ENCODE results near the gene CFAP157.
A peak's percentile ranks its signal among the peaks of the same experiment; 100 is the strongest.

The CFAP157 gene

DNA sequence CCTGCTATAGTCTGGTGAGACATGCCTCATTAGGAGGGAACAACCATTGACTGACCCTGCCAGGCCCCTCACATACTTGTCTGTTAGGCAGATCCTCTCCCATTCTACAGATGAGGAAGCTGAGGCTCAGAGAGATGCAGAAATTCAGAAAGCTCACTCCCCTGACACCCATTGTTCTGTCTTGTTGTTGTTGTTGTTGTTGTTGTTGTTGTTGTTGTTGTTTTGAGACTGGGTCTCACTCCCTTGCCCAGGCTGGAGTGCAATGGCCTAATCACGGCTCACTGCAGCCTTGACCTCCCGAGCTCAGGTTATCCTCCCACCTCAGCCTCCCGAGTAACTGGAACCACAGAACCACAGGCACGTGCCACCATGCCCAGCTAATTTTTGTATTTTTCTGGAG lies 13.1 kb upstream of the CFAP157 start:
- DNase-seq: no peak

DNA sequence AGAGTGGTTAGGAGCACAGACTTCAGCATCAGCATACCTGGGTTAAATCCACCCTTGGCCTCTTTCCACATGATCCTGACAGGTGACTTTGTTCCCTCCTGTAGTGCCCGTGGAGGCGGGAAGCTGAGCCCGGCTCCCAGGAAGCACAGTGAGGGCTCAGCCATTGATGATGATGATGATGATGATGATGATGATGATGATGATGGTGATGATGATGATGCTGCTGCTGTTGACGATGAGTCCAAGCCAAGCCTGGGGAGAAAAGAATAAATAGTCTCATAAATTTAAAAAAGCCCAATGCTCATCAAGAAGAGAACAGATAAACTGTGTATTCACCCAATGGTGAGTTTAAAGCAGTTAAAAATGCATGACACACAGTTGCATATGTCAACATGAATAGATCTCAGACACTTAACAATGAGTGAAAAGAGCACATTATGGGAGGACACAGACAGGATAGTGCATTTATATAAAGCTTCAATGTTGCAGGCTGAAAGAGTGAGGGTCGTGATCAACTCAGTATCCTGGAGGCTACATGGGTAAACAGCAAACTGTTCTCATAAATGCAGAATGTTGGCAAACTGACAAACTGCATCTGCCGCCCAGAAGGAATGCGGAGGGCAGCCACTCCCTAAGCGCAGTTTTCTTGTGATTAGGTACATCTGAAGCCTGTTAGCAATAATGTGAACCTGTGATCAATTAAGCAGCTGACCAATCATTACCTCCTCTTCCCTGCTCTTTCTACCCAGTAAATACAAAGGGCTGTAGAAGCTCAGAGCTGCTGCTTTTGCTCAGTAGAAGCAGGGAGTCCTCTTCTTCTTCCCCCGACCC lies 11.7 kb upstream of the CFAP157 start:
- no peak for DNase-seq

DNA sequence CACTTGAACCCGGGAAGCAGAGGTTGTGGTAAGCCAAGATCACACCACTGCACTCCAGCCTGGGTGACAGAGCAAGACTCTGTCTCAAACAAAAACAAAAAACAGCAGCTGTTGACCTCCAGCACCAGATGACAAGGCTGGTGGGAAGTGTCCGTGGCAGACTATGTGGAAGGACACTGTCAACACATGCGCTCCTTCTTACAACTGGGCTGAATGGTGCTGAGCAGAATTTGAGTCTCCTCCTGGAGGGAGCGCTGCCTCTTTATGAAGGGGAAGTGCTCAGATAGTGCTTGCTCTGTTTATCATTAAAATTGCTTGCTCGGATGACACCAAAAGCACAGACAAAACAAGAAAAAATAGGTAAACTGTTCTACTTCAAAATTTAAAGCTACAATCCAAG lies 9.2 kb upstream of the CFAP157 start:
- no peak for DNase-seq

DNA sequence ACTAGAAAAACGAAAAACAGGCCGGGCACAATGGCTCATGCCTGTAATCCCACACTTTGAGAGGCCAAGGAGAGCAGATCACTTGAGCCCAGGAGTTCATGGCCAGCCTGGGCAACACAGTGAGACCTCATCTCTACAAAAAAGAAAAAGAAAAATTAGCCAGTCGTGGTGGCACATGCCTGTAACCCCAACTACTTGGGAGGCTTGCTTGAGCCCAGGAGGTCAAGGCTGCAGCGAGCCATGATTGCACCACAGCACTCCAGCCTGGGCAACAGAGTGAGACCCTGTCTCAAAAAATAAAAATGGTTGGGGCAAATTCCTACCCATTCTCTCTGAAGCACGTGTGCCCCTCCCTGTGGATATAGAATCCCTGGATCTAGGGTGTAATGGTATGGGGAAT lies 8.4 kb upstream of the CFAP157 start:
- DNase-seq: no peak

DNA sequence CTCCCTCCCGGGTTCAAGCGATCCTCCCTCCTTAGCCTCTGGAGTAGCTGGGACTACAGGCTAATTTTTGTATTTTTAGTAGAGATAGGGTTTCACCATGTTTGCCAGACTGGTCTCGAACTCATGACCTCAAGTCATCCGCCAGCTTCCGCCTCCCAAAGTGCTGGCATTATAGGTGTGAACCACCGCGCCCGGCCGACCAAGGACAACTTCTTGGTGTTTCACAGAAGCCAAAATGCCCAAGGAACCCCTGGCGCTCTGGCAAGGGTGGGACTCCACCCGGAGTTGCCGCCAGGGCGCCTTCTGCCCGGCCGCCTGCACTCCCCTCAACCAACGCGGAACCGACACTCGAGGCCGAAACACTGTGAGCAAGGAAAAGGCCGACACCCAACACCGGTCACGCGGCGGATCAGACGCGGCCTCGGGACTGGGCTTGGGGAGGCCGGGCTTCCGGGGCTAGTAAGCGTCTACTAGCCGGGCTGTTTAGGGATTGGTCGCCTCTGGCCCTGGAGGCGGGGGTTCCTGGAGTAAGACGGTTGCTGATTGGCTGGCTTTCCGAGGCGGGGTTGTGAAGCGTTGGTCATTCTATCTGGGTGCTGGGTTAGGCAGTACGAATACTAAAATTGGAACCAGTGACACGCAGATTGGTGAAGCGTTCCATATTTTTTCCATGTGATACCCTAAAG lies 7.7 kb upstream of the CFAP157 start:
- peak; percentile 69 for DNase-seq

DNA sequence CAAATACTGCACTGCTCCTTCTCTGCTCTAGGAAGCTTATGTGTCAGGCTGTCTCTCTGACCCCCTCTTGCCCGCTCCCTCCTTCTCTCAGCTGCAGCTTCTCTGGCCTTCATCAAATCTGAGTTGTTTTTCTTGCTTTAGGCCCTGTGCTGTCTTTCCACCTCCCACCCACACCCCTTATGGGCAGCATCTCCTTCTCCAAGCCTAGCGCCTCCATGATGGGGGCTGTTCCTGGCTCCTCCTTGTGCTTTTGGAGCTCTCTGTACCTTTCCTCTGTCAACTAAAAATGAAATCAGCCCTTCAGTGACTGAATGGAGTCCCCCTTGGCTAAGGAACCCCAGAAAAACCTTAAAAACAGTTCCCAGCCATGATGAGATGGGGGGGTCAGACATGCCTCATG lies 6.6 kb upstream of the CFAP157 start:
- DNase-seq: no peak

DNA sequence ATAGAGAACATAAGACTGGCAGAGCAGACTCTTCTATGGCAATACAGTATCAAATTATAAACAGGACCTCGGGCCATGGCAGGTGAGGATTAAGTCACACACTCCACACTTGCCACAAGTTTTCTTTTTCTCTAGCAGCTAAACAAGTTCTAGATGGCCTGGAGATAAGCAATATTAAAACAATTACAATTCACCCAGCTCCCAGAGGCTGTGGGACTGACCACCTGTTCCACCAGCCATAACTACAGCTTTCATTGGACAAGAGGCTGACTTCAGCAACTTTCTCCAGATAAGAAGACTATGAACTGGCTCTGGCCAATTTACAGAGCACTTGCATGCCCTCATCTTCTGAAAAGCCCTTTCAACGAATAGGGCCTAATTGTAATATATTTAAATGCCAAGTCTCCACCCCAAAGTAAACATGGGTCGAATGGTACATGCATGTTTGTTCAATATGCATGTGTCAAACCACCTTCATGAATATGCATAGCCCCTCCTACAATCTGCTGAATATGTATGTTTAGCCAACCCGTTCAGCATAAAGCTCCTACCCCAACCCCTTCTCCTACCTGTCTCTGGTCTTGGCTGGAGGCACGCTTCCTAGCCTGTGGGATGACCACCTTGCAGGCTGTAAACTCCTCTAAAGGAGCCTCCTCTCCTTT lies 6.1 kb upstream of the CFAP157 start:
- no peak for DNase-seq

DNA sequence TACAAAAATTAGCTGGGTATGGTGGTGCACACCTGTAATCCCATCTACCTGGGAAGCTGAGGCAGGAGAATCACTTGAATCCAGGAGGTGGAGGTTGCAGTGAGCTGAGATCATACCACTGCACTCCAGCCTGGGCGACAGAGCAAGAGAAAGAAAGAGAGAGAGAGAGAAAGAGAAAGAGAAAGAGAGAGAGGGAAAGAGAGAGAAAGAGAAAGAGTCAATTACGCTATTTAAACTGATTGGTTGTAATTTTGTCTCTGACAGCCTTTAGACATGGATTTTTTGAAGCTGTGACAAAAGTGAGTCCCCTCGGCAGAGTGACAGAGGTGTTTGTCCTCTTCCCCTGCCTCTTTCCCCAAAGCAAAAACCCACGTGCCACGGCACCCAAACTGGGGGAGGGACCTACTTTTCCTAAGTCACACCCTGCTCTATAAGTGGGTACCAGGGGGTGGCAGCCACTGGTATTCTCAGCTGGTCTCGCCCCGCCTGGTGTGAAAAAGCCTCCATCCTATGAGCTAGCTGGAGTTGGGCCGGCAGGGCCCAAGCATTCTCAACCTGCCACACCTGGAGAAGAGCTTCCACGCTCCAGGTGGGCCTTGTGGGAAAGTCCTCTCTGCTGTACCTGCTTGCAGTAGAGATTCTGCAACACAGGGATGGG lies 3.4 kb upstream of the CFAP157 start:
- DNase-seq: no peak

DNA sequence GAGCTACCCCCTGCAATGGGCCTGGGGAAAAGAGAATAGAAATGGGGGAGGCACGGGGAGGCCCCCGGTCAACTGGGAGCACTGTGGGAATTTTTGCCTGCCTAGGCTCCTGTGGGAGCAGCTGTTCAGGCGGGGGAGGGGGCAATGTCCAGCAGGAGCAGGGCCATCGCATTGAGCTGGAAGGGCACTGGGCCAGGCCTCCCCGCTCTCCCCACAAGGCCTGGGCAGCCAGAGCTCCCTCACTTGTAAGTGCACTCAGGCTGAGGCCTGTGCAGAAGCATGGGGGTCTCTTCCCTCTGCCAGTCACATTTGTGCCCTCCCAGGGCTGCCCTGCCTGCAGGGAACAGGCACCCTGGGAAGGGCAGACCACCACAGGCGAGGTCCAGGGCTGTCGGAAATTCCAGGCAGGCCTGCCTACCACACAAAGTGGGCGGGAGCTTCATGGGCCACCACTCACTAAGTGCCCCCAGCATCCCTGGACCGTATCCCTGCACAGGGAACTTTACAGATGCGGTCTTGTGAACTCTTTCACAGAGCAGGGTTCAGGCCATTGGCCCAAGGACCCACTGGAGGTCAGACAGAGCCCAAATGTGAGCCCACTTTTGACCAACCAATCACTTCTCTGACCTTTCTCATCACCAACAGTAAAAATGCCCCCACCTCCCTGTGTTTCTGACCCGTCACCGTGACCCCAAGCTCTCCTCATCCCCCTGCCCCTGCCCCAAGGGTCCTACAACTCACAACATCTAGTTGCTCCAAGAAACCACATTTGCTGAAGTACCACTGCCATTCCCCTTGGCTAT lies 1.0 kb upstream of the CFAP157 start:
- DNase-seq: no peak

DNA sequence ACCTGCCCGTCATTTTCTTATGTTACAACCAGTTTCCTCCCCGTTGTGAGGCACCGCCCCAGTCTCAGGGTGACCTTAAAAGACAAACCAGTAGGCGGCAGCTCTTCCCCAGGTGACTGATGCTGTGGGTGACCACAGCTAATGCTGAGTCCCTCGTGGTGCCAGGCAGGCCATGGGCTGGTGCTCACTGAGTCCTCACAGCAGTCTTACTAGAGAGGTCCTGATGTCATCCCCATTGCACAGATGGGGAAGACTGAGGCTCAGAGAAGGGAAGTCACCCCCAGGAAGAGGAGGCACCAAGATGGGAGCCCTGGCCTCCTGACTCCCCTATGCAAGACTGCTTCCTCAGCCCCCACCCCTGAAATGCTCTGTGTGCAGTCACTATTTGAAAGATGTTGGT lies 978 bp downstream of the CFAP157 start:
- DNase-seq: no peak

DNA sequence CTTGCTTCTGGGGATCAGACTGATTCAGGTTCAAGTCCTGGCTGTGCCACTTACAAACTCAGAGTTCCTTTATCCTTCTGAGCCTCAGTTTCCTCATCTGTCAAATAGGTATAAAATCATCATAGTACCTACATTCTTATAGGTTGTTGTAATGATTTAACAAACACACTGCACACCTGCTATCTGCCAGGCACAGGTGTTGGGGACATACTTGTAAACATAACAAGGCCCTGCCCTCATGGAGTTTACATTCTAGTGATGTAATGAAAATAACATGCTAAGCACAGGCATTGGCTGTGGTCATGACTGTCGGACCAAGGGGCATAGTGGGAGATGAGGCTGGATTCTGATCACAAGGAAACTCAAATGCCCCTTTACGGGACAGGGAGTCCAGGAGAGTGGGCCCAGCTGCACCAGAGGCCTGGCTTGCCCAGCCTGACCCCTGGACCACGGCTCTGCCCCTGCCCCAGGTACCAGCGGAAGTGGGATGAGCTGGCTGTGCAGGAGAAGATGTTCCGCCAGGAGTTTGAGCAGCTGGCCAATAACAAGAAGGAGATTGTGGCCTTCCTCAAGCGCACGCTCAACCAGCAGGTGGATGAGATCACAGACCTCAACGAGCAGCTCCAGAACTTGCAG lies 2.3 kb downstream of the CFAP157 start:
- DNase-seq: no peak

DNA sequence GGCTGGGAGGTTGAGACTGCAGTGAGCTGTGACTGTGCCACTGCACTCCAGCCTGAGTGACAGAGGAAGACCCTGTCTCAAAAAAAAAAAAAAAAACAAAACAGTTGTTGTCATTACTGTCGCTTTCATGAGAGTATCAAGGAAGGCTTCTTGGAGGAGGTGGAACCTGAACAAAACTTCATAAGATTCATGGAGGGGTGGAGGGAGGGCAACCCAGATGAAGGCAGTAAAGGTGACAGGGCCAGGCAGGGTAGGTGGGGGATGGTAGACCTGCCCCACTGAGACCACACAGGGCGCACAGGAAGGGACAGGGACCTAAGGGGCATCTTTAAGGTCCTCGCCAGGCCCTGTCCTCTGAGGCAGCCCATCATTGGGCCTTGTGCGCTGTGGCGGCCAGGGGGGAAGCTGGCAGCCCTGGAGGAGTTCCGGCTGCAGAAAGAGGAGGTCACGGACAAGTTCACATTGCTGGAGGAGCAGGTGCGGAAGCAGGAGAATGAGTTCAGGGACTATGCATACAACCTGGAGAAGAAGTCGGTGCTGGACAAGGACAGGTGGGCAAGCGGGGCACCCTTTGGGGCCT lies 3.5 kb downstream of the CFAP157 start:
- no peak for DNase-seq

DNA sequence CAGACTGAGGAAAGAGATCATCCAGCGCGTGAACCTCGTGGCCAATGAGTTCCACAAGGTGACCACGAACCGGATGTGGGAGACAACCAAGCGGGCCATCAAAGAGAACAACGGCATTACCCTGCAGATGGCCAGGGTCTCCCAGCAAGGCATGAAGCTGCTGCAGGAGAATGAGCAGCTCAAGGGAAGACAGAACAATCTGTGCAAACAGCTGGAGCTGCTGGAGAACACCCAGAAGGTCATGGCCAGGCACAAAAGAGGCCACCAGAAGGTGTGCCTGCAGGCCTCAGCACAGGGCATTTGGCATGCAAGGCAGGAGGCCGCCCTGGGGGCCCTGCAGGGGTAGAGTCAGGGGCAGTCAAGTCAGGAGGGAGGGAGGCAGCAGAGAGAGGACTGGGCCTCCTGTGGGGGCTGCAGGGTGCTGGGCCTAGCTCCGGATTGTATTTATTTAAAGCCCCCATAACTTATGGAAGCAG lies 4.5 kb downstream of the CFAP157 start:
- DNase-seq: no peak

DNA sequence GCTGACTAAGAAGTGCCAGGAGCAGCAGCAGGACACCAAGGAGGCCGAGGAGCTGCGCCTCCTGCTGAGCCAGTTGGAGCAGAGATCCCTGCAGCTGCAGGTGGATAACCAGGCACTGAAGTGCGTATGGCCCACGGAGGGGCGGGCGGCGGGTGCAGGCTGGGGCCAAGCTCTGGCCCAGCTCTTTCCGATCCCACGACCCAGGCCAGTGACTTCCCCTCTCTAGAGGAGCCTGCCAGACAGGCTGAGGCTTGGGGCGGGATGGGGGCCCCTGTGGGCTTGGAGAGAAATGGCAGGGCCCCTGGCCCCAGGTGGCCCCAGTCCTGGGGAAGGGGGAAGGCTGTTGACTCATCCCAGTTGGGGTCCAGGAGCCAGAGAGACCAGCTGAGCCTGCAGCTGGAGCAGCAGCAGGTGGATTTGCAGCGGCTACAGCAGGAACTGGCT lies 5.1 kb downstream of the CFAP157 start:
- no peak for DNase-seq

DNA sequence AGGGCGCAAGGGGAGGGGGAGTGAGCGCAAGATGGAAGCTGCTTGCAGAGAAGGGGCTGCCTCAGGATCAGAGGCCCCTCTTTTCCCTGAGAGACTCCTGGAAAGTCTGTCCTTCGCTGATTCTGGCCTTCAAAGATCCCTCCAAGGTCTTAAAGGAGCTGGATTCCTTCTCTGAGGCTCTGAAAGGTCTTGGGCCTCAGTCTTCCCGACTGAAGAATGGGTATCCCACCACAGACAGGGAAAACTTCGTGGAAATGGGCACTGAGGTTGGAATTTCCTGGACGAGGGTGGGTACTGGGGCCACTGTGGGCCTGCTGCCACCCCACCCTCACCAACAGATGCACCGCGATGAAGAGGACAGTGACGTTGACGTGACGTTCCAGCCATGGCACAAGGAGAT lies 5.6 kb downstream of the CFAP157 start:
- DNase-seq: no peak

DNA sequence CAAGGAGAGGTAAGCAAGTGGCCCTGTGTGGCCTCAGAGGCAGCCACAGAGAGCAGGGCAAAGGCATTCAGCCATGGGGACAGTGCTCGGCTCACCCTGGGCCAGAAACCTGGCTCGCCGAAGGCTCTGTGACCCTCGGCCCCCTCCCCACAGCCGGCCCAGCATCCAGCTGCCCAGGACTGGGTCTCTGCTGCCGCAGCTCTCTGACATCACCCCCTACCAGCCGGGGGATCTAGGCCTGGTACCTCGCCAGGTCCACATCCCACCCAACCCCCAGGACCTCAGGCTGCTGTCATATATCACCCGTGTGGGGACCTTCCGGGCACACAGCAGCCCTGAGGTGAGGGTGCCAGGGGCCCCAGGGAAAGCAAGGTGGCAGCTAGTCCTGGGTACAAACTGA lies 6.1 kb downstream of the CFAP157 start:
- no peak for DNase-seq

DNA sequence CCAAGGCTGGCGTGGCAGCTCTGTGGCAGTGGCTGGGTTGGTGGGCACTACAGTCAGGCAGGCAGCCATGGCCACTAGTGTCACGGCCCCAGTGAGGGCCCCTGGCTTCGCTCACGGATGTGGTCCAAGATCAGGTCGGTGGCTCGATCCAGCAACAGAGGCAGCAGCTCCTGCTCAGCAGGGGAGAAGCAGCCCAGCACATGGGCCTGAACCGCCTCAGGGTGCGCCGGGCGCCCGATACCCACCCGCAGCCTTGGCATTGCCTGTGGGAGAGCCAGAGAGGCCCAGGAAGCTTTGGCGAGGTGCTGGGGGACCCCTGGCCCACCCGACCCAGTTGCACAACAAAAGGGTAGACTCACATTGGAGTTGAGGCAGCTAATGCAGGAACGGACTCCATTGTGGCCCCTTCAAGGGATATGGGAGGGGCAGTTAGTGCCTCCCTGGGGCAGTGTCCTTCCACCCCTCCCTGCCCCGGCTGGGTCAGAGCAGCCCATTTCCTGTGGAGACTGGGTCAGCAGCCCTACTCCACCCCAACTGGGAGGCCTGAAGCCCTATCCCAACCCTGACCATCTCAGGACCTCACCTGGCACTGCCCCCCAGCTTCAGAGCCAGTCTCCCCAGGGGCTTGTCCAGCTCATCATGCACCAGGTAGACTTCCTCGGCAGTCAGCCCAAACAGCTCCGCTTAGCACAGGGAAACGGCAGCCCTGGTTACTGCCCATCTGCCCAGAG lies 7.4 kb downstream of the CFAP157 start:
- no peak for DNase-seq

DNA sequence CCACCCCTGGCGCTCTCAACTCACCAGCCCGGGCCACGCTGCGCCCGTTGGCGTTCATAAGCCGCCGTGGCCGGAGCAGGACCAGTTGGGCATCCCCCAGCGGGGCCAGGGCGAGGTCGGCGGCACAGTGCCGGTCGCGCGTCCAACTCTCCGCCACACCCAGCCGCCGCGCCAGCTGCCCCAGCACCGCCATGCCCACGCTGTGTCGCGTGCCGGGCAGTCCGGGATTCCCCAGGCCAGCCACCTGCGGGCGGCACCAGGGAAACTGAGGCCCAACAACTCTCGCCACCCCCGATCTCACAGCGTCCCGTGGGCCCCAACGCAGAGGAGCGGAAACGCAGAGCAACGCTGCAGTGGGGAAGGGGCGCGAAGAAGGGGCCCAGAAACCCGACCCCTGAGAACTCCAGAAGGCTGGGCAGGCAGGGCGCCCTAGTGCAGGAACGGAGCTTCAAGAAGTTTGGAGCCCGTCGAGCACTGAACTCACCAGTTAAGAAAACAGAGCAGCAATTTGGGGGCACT lies 8.2 kb downstream of the CFAP157 start:
- DNase-seq: no peak

DNA sequence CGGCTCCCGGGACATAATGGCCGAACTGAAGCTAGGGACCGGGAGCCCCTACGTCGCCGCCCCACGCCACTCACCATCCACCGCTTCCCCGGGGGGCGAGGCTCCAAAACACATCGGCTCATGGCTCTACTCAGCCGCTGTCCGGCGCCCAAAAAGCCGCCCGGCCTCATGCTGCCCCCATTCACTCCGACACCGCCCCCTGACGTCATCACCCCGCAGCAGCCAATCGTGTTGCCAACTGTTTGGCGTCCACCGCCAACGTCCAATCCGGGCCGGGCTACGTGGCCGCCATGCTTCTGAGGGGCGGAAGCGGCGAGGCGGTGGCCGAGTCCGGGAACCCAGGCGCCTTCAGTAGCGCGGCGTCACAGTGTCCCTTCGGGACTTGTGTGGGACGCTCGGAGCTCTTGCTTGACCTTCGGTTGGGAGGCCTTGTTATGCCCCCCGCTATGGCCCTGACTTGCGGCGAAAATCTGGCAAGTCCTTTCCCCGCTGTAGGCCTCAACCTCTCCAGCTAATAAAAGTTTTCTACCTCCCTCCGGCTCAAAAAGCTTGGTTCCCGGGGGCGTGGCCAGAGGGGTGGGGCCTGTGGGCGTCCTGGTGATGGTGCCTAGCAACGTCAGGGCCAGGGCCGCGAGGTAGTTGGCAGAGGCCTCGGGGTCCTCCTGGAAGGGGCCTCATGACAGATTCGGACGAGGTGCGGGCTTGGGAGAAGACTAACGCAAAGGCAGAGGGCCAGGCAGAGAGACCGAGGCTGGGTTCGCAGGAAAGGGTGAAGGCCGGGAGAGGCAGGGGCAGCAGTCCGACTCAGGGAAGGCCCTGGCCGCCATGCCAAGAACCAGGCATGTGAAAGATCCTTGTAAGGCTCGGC lies 8.9 kb downstream of the CFAP157 start, which contains the start of the genes PTRH1 and TTC16:
TSS of gene PTRH1 (minus strand) at position 194 of the 868 bp plus-strand sequence. CDS start at position 170, 24 bp downstream.
TSS of gene TTC16 (plus strand) at position 610 of the 868 bp plus-strand sequence. CDS start at position 677, 67 bp downstream.
- peak; percentile 93 for DNase-seq

All from activated gamma-delta T cell (primary cell).